ENCODE data around the gene ME1. TPM values are rescaled to one million over a fixed set of nuclear protein-coding genes. Genes with fewer than 3 reads are reported as not detected.
"Not testable (repeated sequence)": the region's sequence is repeated elsewhere in the genome, so short reads cannot be mapped to it uniquely, and the experiment has no call there.

ME1 gene
- total RNA-seq, 1 experiment from 2014 or later, result not detected

DNA sequence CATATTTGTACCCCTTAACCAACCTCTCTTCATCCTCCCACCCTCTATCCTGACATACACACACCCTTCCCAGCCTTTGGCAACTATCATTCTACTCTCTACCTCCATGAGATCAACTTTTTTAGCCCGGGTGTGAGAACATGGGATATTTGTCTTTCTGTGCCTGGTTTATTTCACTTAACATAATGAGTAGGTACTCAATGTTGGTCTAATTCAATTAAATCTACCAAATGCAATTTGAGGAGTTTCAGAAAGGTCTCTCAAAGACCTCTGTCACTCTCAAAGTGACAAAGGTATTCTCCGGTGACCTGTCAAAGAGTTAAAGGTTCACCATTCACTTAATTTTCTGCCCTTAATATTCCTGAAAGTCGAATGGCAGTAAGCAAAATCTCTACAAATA, 87.7 kb downstream of the ME1 start:
- no peaks in the 10 kb centered on the region for H3K9me3 ChIP-seq (replicated peaks)

DNA sequence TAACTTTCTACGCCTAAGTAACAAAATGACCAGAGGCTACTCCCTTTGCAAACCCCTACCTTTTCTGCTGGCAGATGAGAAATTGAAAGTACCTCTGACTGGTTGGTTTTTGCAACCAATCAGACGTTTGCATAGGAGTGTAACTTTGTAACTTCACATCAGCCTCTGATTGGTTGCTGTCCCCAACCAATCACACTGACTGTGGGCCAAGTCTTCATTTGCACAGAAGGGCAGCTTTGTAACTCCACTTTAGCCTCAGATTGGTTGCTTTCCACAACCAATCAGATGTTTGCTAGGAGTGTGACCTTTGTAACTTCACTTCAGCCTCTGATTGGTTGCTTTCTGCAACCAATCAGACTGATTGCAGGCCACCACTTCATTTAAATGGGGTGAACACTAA, 89.1 kb downstream of the ME1 start:
- H3K27me3 ChIP-seq, result no peaks in the 10 kb centered on the region; the same call in 1 of the 2 replicates
- H3K9me3 ChIP-seq (replicated peaks), result no peaks in the 10 kb centered on the region
- DNase-seq, result peak in 1 of 2 experiments; percentile 14
- H3K36me3 ChIP-seq, result no peaks in the 10 kb centered on the region
- no peak overlapping the region for H3K27ac ChIP-seq
- H3K4me1 ChIP-seq, result no peaks in the 10 kb centered on the region
- no peak overlapping the region for H3K4me3 ChIP-seq

More for the DNA sequence above, 87.7 kb downstream of the ME1 start:
- no peaks in the 10 kb centered on the region for H3K36me3 ChIP-seq
- no peaks in the 10 kb centered on the region; the same call in 1 of the 2 replicates for H3K27me3 ChIP-seq
- H3K4me1 ChIP-seq, result no peaks in the 10 kb centered on the region
- H3K4me3 ChIP-seq, result no peak overlapping the region
- no peak overlapping the region for H3K27ac ChIP-seq
- no peak for DNase-seq

DNA sequence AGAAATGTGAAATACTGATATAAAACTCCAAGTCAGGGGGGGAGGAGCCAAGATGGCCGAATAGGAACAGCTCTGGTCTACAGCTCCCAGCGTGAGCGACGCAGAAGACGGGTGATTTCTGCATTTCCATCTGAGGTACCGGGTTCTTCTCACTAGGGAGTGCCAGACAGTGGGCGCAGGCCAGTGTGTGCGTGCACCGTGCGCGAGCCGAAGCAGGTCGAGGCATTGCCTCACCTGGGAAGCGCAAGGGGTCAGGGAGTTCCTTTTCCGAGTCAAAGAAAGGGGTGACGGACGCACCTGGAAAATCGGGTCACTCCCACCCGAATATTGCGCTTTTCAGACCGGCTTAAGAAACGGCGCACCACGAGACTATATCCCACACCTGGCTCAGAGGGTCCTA, 96.9 kb downstream of the ME1 start:
- H3K9me3 ChIP-seq (replicated peaks); H3K27me3 ChIP-seq; H3K36me3 ChIP-seq; H3K27ac ChIP-seq; DNase-seq; H3K4me1 ChIP-seq: not testable (repeated sequence)
- peak overlapping the region; percentile 31; the same call in 1 of the 2 replicates for H3K4me3 ChIP-seq

DNA sequence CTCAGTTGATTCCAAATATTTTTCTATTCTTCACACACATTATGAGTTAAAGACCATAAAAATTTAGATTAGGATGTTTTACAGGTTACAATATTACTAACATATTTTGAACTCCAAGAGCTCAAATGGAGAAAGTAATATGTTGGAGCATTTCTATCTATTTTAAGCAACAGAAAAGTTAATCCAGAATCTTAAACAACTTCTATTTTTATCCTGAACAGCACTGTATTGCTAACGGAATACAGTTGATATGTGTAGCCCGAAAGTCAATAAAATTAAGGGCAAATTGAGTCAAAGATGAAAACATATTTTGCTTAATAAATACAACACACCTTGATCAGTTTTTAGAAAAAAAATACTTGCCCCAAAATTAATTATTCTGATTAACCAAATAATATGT, 97.4 kb downstream of the ME1 start:
- H3K9me3 ChIP-seq (replicated peaks), result no peaks in the 10 kb centered on the region
- no peak overlapping the region for H3K27ac ChIP-seq
- no peaks in the 10 kb centered on the region for H3K4me1 ChIP-seq
- H3K4me3 ChIP-seq, result peak overlapping the region; percentile 31; the same call in 1 of the 2 replicates
- no peak for DNase-seq
- H3K27me3 ChIP-seq, result no peaks in the 10 kb centered on the region
- no peaks in the 10 kb centered on the region for H3K36me3 ChIP-seq

DNA sequence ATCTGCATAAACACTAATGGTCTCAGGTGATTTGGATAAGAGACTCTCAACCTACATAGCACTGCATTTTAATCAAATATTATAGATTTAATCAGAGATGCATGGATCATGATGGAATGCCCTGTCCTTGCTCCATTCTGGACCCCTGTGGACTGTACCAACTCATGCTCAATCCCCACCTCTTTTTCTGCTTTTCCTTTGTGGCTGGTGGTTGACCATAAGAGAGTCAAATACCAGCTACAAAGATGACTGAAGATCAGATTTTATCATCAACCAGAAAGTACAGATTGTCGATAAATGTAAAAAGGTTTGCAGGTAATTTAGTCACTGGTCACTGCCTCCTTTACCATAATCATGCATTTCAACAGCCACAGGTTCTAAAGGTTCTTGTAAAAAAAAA, 116.2 kb downstream of the ME1 start:
- H3K4me1 ChIP-seq, result no peaks in the 10 kb centered on the region

DNA sequence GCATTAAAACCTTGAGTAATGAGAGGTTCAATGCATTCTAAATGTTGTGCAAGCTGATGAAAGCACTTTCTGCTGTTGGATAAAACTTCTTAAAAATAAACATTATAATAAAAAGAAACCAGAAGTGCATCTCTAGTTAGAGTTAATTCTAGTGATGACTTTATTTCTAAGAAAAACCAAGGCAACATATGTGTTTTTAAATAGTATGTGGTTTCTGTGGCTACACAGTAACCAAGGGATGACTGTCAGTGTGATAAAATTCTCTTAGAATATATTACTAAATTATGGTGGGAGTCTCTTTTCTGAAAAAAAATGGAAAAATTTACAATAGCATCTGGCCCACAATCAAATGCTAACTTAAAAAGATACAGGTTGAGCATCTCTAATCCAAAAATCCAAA, 117.0 kb downstream of the ME1 start:
- Histone ChIP-seq H3K4me3 (no peak overlapping the region), H3K9me3 (replicated peaks) (no peaks in the 10 kb centered on the region), H3K27ac (no peak overlapping the region), H3K4me1 (no peaks in the 10 kb centered on the region), H3K27me3 (0 out of 2 replicates have a peak, but pooled peaks cover 7% of the 10 kb centered on the region), H3K36me3 (no peaks in the 10 kb centered on the region)
- no peak for DNase-seq

More for the DNA sequence above, 116.2 kb downstream of the ME1 start:
- no peaks in the 10 kb centered on the region for H3K9me3 ChIP-seq (replicated peaks)
- no peak for DNase-seq
- H3K27me3 ChIP-seq, result 0 out of 2 replicates have a peak, but pooled peaks cover 7% of the 10 kb centered on the region
- no peak overlapping the region for H3K4me3 ChIP-seq
- H3K27ac ChIP-seq, result no peak overlapping the region
- no peaks in the 10 kb centered on the region for H3K36me3 ChIP-seq

DNA sequence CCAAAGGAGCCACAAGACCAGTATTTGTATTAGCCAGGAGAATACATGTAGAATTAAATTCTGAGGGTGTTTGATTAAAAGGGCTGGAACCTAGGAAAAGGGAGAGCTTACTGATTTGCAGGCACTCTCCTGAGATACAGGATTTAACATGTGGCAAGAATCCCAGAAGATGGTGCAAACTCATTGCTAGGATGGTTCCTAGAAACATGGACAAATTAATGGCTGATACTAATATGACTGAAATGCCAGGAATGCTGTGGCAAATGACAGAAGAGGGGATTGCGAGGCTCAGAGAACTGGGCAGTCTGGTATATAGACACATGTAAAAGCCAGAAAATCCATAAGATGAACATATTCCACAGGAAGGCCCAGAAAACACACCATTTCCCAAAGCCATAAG, 119.6 kb downstream of the ME1 start:
- DNase-seq, result no peak
- Histone ChIP-seq H3K9me3 (replicated peaks) (no peaks in the 10 kb centered on the region), H3K27me3 (0 out of 2 replicates have a peak, but pooled peaks cover 7% of the 10 kb centered on the region)

DNA sequence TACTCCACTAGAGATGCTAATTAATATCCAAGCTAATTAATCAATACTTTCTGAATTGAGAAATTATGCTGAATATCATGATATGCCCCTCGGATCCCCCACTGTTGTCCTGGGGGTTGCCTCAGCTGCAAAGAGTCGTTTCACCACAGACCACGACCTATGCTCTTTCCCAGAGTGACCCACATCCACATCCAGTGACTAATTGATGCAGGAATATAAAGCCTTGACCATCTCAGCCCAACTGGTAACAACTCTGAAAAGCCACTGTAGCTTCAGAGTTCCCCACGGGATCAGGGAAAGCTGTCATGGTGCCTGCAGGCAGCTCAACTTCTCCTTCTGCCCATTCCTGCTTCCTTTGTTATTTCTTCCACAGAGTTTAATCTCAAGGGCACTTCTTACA, 120.8 kb downstream of the ME1 start:
- Histone ChIP-seq H3K4me1 (no peaks in the 10 kb centered on the region), H3K27me3 (0 out of 2 replicates have a peak, but pooled peaks cover 7% of the 10 kb centered on the region), H3K27ac (no peak overlapping the region), H3K36me3 (no peaks in the 10 kb centered on the region), H3K9me3 (replicated peaks) (no peaks in the 10 kb centered on the region), H3K4me3 (no peak overlapping the region)
- DNase-seq, result no peak

More for the DNA sequence above, 119.6 kb downstream of the ME1 start:
- Histone ChIP-seq H3K36me3 (no peaks in the 10 kb centered on the region), H3K4me3 (no peak overlapping the region), H3K4me1 (no peaks in the 10 kb centered on the region), H3K27ac (no peak overlapping the region)

DNA sequence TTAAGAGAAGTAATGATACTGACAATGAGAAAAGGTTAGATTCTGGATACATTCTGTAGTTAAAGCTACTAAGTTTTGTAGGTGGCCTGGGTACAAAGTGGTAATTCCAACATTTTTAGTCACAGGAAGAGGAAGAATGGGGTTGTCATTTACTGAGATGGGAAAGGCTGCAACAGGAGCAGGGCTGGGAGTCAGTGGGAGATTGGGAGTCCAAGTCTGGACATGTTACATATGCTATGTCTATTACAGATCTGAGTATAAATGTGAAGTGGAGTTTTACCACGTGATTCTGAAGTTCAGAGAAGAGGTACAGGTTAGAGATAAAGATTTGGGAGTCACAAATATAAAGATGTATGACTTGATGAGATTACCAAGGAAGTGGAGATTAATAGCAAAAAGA, 121.5 kb downstream of the ME1 start:
- Histone ChIP-seq H3K36me3 (no peaks in the 10 kb centered on the region), H3K4me1 (no peaks in the 10 kb centered on the region), H3K27me3 (0 out of 2 replicates have a peak, but pooled peaks cover 7% of the 10 kb centered on the region), H3K9me3 (replicated peaks) (no peaks in the 10 kb centered on the region), H3K4me3 (no peak overlapping the region), H3K27ac (no peak overlapping the region)
- no peak for DNase-seq

DNA sequence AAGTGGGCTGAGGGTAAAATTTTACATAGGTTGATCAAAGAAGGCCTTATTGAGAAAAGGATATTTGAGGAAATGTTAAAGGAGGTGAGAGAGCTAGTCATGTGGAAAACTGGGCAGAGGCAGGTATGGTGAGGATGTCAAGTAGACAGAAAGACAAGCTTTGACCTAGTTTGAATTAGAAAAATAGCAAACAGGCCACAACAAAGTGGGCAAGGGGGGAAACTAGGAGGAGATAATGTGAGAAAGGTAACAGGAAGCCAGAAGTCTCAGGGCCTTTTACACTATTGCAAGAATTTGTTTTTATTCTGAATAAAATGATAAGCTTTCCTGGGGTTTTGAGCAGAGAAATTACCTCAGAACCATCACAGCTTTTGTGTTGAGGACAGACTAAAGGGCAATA, 122.0 kb downstream of the ME1 start:
- Histone ChIP-seq H3K4me1 (no peaks in the 10 kb centered on the region), H3K27ac (no peak overlapping the region), H3K4me3 (no peak overlapping the region), H3K36me3 (no peaks in the 10 kb centered on the region), H3K27me3 (0 out of 2 replicates have a peak, but pooled peaks cover 7% of the 10 kb centered on the region), H3K9me3 (replicated peaks) (no peaks in the 10 kb centered on the region)
- no peak for DNase-seq

DNA sequence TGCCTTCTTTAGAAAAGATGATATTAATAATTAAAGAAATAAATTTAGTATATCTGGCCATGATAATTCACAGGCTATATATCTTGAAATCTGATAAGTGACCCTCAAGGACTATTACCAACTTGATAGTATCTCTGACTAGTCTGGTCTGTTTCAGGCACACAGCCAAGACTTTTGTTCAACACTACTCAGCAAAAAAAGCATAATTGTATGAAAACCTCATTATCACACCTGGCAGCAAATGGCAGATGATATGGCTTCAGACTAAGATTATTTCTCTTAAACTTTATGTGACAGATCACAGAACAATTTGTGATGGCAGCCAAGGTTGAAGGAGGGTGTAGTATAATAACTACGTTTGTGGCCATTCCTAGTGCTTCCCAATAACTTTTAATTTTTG, 123.0 kb downstream of the ME1 start:
- H3K27ac ChIP-seq, result no peak overlapping the region
- 0 out of 2 replicates have a peak, but pooled peaks cover 2% of the 10 kb centered on the region for H3K27me3 ChIP-seq
- H3K9me3 ChIP-seq (replicated peaks), result no peaks in the 10 kb centered on the region
- no peaks in the 10 kb centered on the region for H3K36me3 ChIP-seq
- H3K4me3 ChIP-seq, result no peak overlapping the region
- no peaks in the 10 kb centered on the region for H3K4me1 ChIP-seq
- no peak for DNase-seq

DNA sequence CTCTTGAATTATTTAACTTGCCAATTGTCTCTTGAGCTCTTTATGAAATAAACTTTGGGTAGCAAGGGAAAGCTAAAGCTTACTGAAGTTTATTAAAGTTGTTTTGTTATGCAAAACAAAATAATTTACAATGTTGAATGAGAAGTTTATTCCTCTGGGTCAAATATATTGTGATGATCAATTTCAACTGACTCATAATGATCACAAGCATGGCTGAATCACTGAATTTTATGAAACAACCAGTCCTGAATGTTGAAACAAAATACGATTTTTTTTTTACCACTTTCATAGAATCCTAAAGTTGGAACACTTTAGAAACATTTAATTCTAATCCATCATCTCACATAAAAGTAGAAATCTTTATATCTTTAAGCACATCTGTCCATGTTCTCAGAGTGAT, 127.4 kb downstream of the ME1 start:
- no peak overlapping the region for H3K4me3 ChIP-seq
- no peak overlapping the region for H3K27ac ChIP-seq
- H3K9me3 ChIP-seq (replicated peaks), result no peaks in the 10 kb centered on the region
- H3K4me1 ChIP-seq, result no peaks in the 10 kb centered on the region
- no peaks in the 10 kb centered on the region for H3K36me3 ChIP-seq
- no peaks in the 10 kb centered on the region for H3K27me3 ChIP-seq
- no peak for DNase-seq

DNA sequence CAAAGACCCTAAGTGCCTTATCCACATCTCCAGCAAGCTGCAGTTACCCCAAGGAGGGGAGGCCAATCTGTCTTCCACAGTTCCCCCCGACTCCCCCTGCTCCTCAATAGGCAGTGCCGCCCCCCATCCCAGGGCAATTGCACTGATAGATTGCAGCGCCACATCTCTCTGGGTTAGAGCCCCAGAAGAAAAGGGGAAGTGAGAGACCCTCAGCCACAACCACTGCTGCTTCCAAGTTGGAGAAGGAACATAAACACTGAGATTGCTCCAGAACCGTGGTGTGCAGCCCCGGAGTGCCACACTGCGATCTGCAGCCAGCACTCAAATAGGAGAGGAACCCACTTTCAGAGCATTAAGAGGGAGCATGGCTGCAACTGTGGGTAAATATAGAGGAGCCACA, 136.2 kb downstream of the ME1 start:
- no peaks in the 10 kb centered on the region for H3K4me1 ChIP-seq
- no peak for DNase-seq
- H3K9me3 ChIP-seq (replicated peaks), result no peaks in the 10 kb centered on the region
- H3K27me3 ChIP-seq, result no peaks in the 10 kb centered on the region
- H3K27ac ChIP-seq, result no peak overlapping the region
- H3K36me3 ChIP-seq, result no peaks in the 10 kb centered on the region
- no peak overlapping the region for H3K4me3 ChIP-seq

DNA sequence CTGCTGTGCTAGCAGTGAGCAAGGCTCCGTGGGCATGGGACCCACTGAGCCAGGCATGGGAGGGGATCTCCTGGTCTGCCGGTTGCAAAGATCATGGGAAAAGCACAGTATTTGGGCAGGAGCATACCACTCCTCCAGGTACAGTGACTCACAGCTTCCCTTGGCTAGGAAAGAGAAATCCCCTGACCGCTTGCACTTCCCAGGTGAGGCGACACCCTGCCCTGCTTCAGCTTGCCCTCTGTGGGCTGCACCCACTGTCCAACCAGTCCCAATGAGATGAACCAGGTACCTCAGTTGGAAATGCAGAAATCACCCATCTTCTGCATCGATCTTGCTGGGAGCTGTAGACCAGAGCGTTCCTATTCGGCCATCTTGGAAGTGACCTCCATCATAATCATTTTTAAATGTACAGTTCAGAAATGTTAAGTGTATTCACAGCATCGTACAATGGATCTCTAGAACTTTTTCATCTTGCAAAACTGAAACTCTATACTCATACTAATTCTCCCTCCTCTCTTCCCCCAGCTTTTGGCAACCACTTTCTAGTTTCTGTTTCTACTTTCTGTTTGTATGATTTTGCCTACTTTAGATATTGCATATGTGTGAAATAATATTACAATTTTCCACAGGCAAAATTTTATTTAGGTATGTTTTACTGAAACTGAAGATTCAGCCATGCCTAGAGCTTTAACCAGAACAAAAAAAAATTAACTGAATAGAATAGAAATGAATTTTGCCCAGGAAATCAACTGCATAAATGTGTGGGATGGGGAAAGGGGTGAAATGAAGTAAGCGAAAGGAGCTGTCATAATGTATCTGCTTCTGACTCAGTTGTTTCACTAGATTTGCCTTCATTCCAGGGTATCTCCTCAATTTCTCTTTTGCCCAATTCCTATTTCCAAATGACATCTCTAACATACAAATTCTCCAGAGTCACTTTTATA, 137.7 kb downstream of the ME1 start:
- Histone ChIP-seq H3K27ac (no peak overlapping the region), H3K4me3 (no peak overlapping the region), H3K4me1 (no peaks in the 10 kb centered on the region), H3K9me3 (replicated peaks) (no peaks in the 10 kb centered on the region), H3K27me3 (no peaks in the 10 kb centered on the region), H3K36me3 (no peaks in the 10 kb centered on the region)
- no peak for DNase-seq

DNA sequence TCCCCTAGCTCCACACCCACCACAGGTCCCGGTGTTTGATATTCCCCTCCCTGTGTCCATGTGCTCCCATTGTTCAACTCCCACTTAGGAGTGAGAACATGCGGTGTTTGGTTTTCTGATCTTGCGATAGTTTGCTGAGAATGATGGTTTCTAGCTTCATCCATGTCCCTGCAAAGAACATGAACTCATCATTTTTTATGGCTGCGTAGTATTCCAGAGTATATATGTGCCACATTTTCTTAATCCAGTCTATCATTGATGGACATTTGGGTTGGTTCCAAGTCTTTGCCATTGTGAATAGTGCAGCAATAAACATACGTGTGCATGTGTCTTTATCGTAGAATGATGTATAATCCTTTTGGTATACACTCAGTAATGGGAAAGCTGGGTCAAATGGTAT, 143.6 kb downstream of the ME1 start:
- not testable (repeated sequence) for DNase-seq; H3K4me3 ChIP-seq; H3K4me1 ChIP-seq; H3K36me3 ChIP-seq; H3K27ac ChIP-seq; H3K27me3 ChIP-seq; H3K9me3 ChIP-seq (replicated peaks)

Measured in SJCRH30 (cell line).